Mononuclear cell (primary cell): ENCODE measurements around the gene SLC36A3. TPM values are rescaled to one million over a fixed set of nuclear protein-coding genes. Genes with fewer than 3 reads are reported as not detected.
"Not testable (repeated sequence)": the region's sequence is repeated elsewhere in the genome, so short reads cannot be mapped to it uniquely, and the experiment has no call there.

Experiments
- H3K27me3 ChIP-seq: 2 replicates; pipeline ENCODE4 v1.6.0; 2011; ENCODE audit warnings: low read length, control low read depth; ENCODE audit not compliant: insufficient read depth
- H3K4me1 ChIP-seq: 2 replicates; pipeline ENCODE4 v1.5.1; 2011; ENCODE audit warnings: mild to moderate bottlenecking, low read length, control low read depth; ENCODE audit not compliant: insufficient read depth
- H3K4me3 ChIP-seq: 2 replicates; pipeline ENCODE4 v1.5.1; 2011; ENCODE audit warnings: mild to moderate bottlenecking, low read length, moderate library complexity
- H3K9me3 ChIP-seq: 2 replicates; pipeline ENCODE4 v1.5.1; 2011; ENCODE audit warnings: low read depth, mild to moderate bottlenecking, control low read depth, low read length
- total RNA-seq: library from RNA; depleted of rRNA; stranded (reverse); fragments of >200 nt; gene quantifications from one replicate; pipeline ENCODE4 v1.2.3, GENCODE V29; 2012

Gene SLC36A3
- total RNA-seq, 1 donor = not detected

GRCh38 chr5:151243564-151243963 lies 60.0 kb downstream of the SLC36A3 start:
- H3K27me3 ChIP-seq = no peaks in the 10 kb centered on the region
- no peak overlapping the region for H3K4me3 ChIP-seq
- no peaks in the 10 kb centered on the region for H3K9me3 ChIP-seq
- peaks cover 40% of the 10 kb centered on the region for H3K4me1 ChIP-seq

GRCh38 chr5:151243127-151243526 lies 60.4 kb downstream of the SLC36A3 start:
- Histone ChIP-seq H3K4me1 (peaks cover 44% of the 10 kb centered on the region), H3K9me3 (no peaks in the 10 kb centered on the region), H3K4me3 (no peak overlapping the region), H3K27me3 (no peaks in the 10 kb centered on the region)

- Histone ChIP-seq H3K4me3 (no peak overlapping the region), H3K4me1 (peaks cover 53% of the 10 kb centered on the region), H3K27me3 (no peaks in the 10 kb centered on the region), H3K9me3 (no peaks in the 10 kb centered on the region)
These were observed 62.5 kb downstream of the SLC36A3 start for GRCh38 chr5:151240924-151241635.

- not testable (repeated sequence) for H3K4me3 ChIP-seq, H3K9me3 ChIP-seq, H3K27me3 ChIP-seq
- H3K4me1 ChIP-seq = peaks cover 56% of the 10 kb centered on the region
These were observed 63.2 kb downstream of the SLC36A3 start for GRCh38 chr5:151240268-151240835.

GRCh38 chr5:151239237-151239861 lies 64.2 kb downstream of the SLC36A3 start:
- H3K9me3 ChIP-seq = no peaks in the 10 kb centered on the region
- H3K27me3 ChIP-seq = no peaks in the 10 kb centered on the region
- no peak overlapping the region for H3K4me3 ChIP-seq
- H3K4me1 ChIP-seq = peaks cover 62% of the 10 kb centered on the region

GRCh38 chr5:151238303-151238741 lies 65.2 kb downstream of the SLC36A3 start:
- H3K4me1 ChIP-seq = peaks cover 69% of the 10 kb centered on the region
- H3K4me3 ChIP-seq = no peak overlapping the region
- H3K27me3 ChIP-seq = no peaks in the 10 kb centered on the region
- no peaks in the 10 kb centered on the region for H3K9me3 ChIP-seq

- H3K4me1 ChIP-seq = peaks cover 75% of the 10 kb centered on the region
- no peaks in the 10 kb centered on the region for H3K9me3 ChIP-seq
- H3K27me3 ChIP-seq = no peaks in the 10 kb centered on the region
- no peak overlapping the region for H3K4me3 ChIP-seq
These were observed 65.9 kb downstream of the SLC36A3 start for GRCh38 chr5:151237685-151238084.

- H3K4me3 ChIP-seq = no peak overlapping the region
- H3K4me1 ChIP-seq = peaks cover 82% of the 10 kb centered on the region
- no peaks in the 10 kb centered on the region for H3K9me3 ChIP-seq
- no peaks in the 10 kb centered on the region for H3K27me3 ChIP-seq
These were observed 66.7 kb downstream of the SLC36A3 start for GRCh38 chr5:151236888-151237287.

- H3K4me3 ChIP-seq, H3K9me3 ChIP-seq, H3K27me3 ChIP-seq: not testable (repeated sequence)
- peaks cover 70% of the 10 kb centered on the region for H3K4me1 ChIP-seq
These were observed 68.4 kb downstream of the SLC36A3 start for GRCh38 chr5:151235239-151235571.

- peaks cover 65% of the 10 kb centered on the region for H3K4me1 ChIP-seq
- no peaks in the 10 kb centered on the region for H3K9me3 ChIP-seq
- H3K4me3 ChIP-seq = no peak overlapping the region
- no peaks in the 10 kb centered on the region for H3K27me3 ChIP-seq
These were observed 68.9 kb downstream of the SLC36A3 start for GRCh38 chr5:151234476-151235238.

- no peaks in the 10 kb centered on the region for H3K27me3 ChIP-seq
- peaks cover 55% of the 10 kb centered on the region for H3K4me1 ChIP-seq
- H3K4me3 ChIP-seq = no peak overlapping the region
These were observed 69.9 kb downstream of the SLC36A3 start for GRCh38 chr5:151233616-151234085.

GRCh38 chr5:151231359-151231758 lies 72.2 kb downstream of the SLC36A3 start:
- no peaks in the 10 kb centered on the region for H3K9me3 ChIP-seq
- peaks cover 58% of the 10 kb centered on the region for H3K4me1 ChIP-seq
- no peak overlapping the region for H3K4me3 ChIP-seq
- H3K27me3 ChIP-seq = no peaks in the 10 kb centered on the region

More at GRCh38 chr5:151233616-151234085, 69.9 kb downstream of the SLC36A3 start:
- no peaks in the 10 kb centered on the region for H3K9me3 ChIP-seq

- H3K4me3 ChIP-seq = no peak overlapping the region
- H3K4me1 ChIP-seq = peaks cover 50% of the 10 kb centered on the region
- no peaks in the 10 kb centered on the region for H3K9me3 ChIP-seq
- H3K27me3 ChIP-seq = no peaks in the 10 kb centered on the region
These were observed 73.4 kb downstream of the SLC36A3 start for GRCh38 chr5:151230048-151230680.

- Histone ChIP-seq H3K4me3 (no peak overlapping the region), H3K27me3 (no peaks in the 10 kb centered on the region), H3K4me1 (peaks cover 50% of the 10 kb centered on the region), H3K9me3 (no peaks in the 10 kb centered on the region)
These were observed 74.6 kb downstream of the SLC36A3 start for GRCh38 chr5:151228986-151229385.
